GM12878 (cell line): ENCODE data around the gene TNFSF12. TPM values are rescaled to one million over a fixed set of nuclear protein-coding genes. Genes with fewer than 3 reads are reported as not detected.
A peak's percentile ranks its signal among the peaks of the same experiment; 100 is the strongest.

ENCODE experiments used
- ATAC-seq: fragments of 200-7000 bp; cut with Tn5 transposase; 3 replicates; pipeline ENCODE4 v1.9.1; 2020; ENCODE audit warnings: mild to moderate bottlenecking, moderate library complexity
- BruUV-seq: library from RNA; stranded (reverse); fragments of 400-500 nt; replicated peaks from 2 replicates; lab custom pipeline; 2021; lab: Mats Ljungman, UMichigan
- CTCF ChIA-PET: fragments of 300-600 bp; sonication (Branson Sonifier 250); formaldehyde crosslinking; extraction: SDS; loops from one replicate; lab custom pipeline; 2021; ENCODE audit warnings: inconsistent platforms; lab: Yijun Ruan, JAX
- POLR2A ChIA-PET: fragments of 350-600 bp; formaldehyde crosslinking; extraction: SDS; loops from one replicate; lab custom pipeline; 2021; ENCODE audit warnings: inconsistent platforms; lab: Charles Lee
- RAD21 ChIA-PET: fragments of 300-600 bp; sonication (Branson Sonifier 250); formaldehyde crosslinking; loops from one replicate; lab custom pipeline; 2023; ENCODE audit warnings: antibody characterized with exemption; ENCODE audit not compliant: unreplicated experiment; lab: Charles Lee
- SMC1A ChIA-PET: fragments of 300-600 bp; sonication (Branson Sonifier 250); formaldehyde crosslinking; loops from one replicate; lab custom pipeline; 2023; ENCODE audit not compliant: unreplicated experiment, uncharacterized antibody; lab: Charles Lee
- DNase-seq: peaks from one replicate; pipeline ENCODE4 v3.0.0-alpha.2; 2011; ENCODE audit warnings: low read depth, low spot score
- FAIRE-seq: peaks from 3 replicates; lab custom pipeline; 2011; peaks lifted over from hg19 to GRCh38; lab: Jason Lieb, UNC
- H2AFZ ChIP-seq: 2 replicates; pipeline ENCODE4 v1.6.0; 2011; ENCODE audit warnings: low read depth, low read length, control low read depth; ENCODE audit not compliant: control insufficient read depth
- H3K27ac ChIP-seq: 2 replicates; pipeline ENCODE4 v1.5.1; 2011; ENCODE audit warnings: control low read depth; ENCODE audit not compliant: control insufficient read depth, insufficient read depth
- H3K27me3 ChIP-seq, 2 experiments: replicated peaks in 1 of 2; 2 replicates each; pipeline versions ENCODE4 v1.6.0 to v1.6.1; 2011; ENCODE audit warnings: low read length in 1 of 2; ENCODE audit not compliant: control insufficient read depth in 2 of 2, insufficient read depth in 2 of 2
- H3K36me3 ChIP-seq, 2 experiments: 2 replicates each; pipeline ENCODE4 v1.5.1; 2011; ENCODE audit warnings: low read length in 1 of 2; ENCODE audit not compliant: control insufficient read depth in 2 of 2, insufficient read depth in 2 of 2
- H3K4me1 ChIP-seq: 2 replicates; pipeline ENCODE4 v1.6.1; 2011; ENCODE audit warnings: mild to moderate bottlenecking, low read length, moderate library complexity, mixed read lengths; ENCODE audit not compliant: control insufficient read depth, insufficient read depth
- H3K4me2 ChIP-seq: 2 replicates; pipeline ENCODE4 v1.6.0; 2011; ENCODE audit warnings: control low read depth; ENCODE audit not compliant: control insufficient read depth, insufficient read depth
- H3K4me3 ChIP-seq: fragments of 200-600 bp; sonication (generic); 2 replicates; pipeline ENCODE4 v1.5.1; 2016
- H3K79me2 ChIP-seq: 2 replicates; pipeline ENCODE4 v1.6.0; 2011; ENCODE audit warnings: low read length; ENCODE audit not compliant: control insufficient read depth, insufficient read depth
- H3K9ac ChIP-seq: 2 replicates; pipeline ENCODE4 v1.8.0; 2011; ENCODE audit warnings: low read length, control low read depth, mixed read lengths; ENCODE audit not compliant: control insufficient read depth, insufficient read depth
- H3K9me3 ChIP-seq: replicated peaks from 3 replicates; pipeline ENCODE4 v1.5.1; 2011; ENCODE audit warnings: mild to moderate bottlenecking, low read length; ENCODE audit not compliant: control insufficient read depth, insufficient read depth
- H4K20me1 ChIP-seq: 2 replicates; pipeline ENCODE4 v1.6.0; 2011; ENCODE audit not compliant: control insufficient read depth, insufficient read depth
- CREB1 ChIP-seq: IDR thresholded peaks from 2 replicates; pipeline ENCODE4 v1.6.1; 2012; ENCODE audit warnings: low read depth, mild to moderate bottlenecking, inconsistent platforms
- POLR2A ChIP-seq: IDR thresholded peaks from 2 replicates; pipeline ENCODE4 v1.6.1; 2011; ENCODE audit warnings: low read depth, mild to moderate bottlenecking, low read length
- POLR2AphosphoS5 ChIP-seq: IDR thresholded peaks from 2 replicates; pipeline ENCODE4 v1.6.1; 2011; ENCODE audit warnings: mild to moderate bottlenecking, low read length, inconsistent platforms
- ZBTB4 ChIP-seq: fragments of 450-650 bp; formaldehyde crosslinking; IDR thresholded peaks from 2 replicates; pipeline ENCODE4 v1.4.0; 2022; ENCODE audit warnings: mild to moderate bottlenecking, moderate library complexity
- ZNF217 ChIP-seq: fragments of 450-650 bp; IDR thresholded peaks from 2 replicates; pipeline ENCODE4 v1.6.1; 2017; ENCODE audit warnings: antibody characterized with exemption, mild to moderate bottlenecking
- WGBS: methylation state at CpG from one replicate; pipeline ENCODE4 v1.1.6; 2016; ENCODE audit warnings: low lambda C conversion rate; ENCODE audit not compliant: insufficient replicate concordance, insufficient coverage; ENCODE audit errors: missing lambda C conversion rate; 5-methylcytosine and 5-hydroxymethylcytosine counted together
- in situ Hi-C: fragments of 300-500 bp; cut with MboI; formaldehyde crosslinking; loops from 9 replicates; pipeline ENCODE4 v1.14.3; 2018; ENCODE audit warnings: mixed read lengths
- intact Hi-C: fragments of 100-400 bp; cut with micrococcal nuclease; formaldehyde crosslinking; loops from one replicate; pipeline ENCODE4 v1.14.2; 2022; ENCODE audit not compliant: unreplicated experiment
- polyA plus RNA-seq, 11 experiments: library from polyadenylated mRNA; depleted of rRNA in 4 of 11; unstranded in 6 of 11; stranded (reverse) in 5 of 11; fragments of >200 nt; fragmentation: Nextera tagmentation in 4 of 11; fragmentation: Illumina TruSeq in 1 of 11; extraction: Ambion mirVana in 4 of 11; extraction: Trizol in 1 of 11; gene quantifications; 1 replicate in 1 of 11; 2 replicates in 10 of 11; pipeline versions ENCODE4 v1.2.1 to v1.2.3, GENCODE V29; 2011 to 2016; ENCODE audit warnings: inconsistent platforms in 2 of 11, missing spikeins in 2 of 11, low read depth in 1 of 11
- total RNA-seq, 4 experiments: library from RNA; depleted of rRNA in 3 of 4; stranded (reverse); fragments of >200 nt in 3 of 4; fragmentation: Illumina TruSeq in 1 of 4; extraction: Trizol in 1 of 4; gene quantifications; 2 replicates each; pipeline versions ENCODE4 v1.2.1 to v1.2.3, GENCODE V29; 2013 to 2021

Gene TNFSF12
- total and polyA plus RNA-seq, 10 of the 15 experiments (the other 5 are each of a cell fraction or from before 2014, with no cell fraction given) = 0.32 to 7.0 (median 2.6) TPM

- in situ Hi-C loops = no loop called here
- H3K9ac ChIP-seq = no peak overlapping the region
- RAD21 ChIA-PET = interaction anchor here (0.6 kb wide), 1 partner anchor 142 kb away, joined by 3 read pairs; no protein-coding TSS in a partner anchor
Measured at GRCh38 chr17:7509937-7510336, 38.9 kb upstream of the TNFSF12 start.

GRCh38 chr17:7511108-7511507 lies 37.8 kb upstream of the TNFSF12 start:
- BruUV-seq = no TSS peak

More at GRCh38 chr17:7509937-7510336, 38.9 kb upstream of the TNFSF12 start:
- ChIA-PET SMC1A (interaction anchor here (1.1 to 1.2 kb wide), 3 partner anchors 20 to 50 kb away, joined by 3 to 4 read pairs (median 3); no protein-coding TSS in a partner anchor), POLR2A (no interaction called here), CTCF (interaction anchor here (0.8 to 1.8 kb wide), 2 partner anchors 19 to 50 kb away, joined by 3 to 4 read pairs; no protein-coding TSS in a partner anchor)
- no peaks in the 10 kb centered on the region for H3K4me1 ChIP-seq
- no peaks in the 10 kb centered on the region for H3K79me2 ChIP-seq
- 96% methylated on average over 5 of the region's 5 CpGs for WGBS
- TF ChIP-seq POLR2AphosphoS5 = peak; percentile 31; the same call in 1 of the 2 replicates
- TF ChIP-seq ZNF217 = no peak
- no peak overlapping the region for H2AFZ ChIP-seq
- H3K4me2 ChIP-seq = no peak overlapping the region
- ATAC-seq = no peak
- no peak for FAIRE-seq
- no peaks in the 10 kb centered on the region for H3K27me3 ChIP-seq
- no peak overlapping the region for H3K27ac ChIP-seq
- no peak for DNase-seq
- no peaks in the 10 kb centered on the region for H3K9me3 ChIP-seq
- no peaks in the 10 kb centered on the region for H4K20me1 ChIP-seq
- no peak overlapping the region for H3K4me3 ChIP-seq
- BruUV-seq = no TSS peak
- intact Hi-C loops = no loop called here
- H3K36me3 ChIP-seq = peaks cover 29 to 42% of the 10 kb centered on the region in 2 experiments; a peak in 3 of 4 replicates

More at GRCh38 chr17:7511108-7511507, 37.8 kb upstream of the TNFSF12 start:
- no peak for FAIRE-seq
- RAD21 ChIA-PET = interaction anchor here (0.6 to 1.1 kb wide), 2 partner anchors 49 to 297 kb away, joined by 3 read pairs; no protein-coding TSS in a partner anchor
- ATAC-seq = no peak
- CTCF ChIA-PET = interaction anchor here (1.2 kb wide), 1 partner anchor 155 kb away, joined by 3 read pairs; no protein-coding TSS in a partner anchor
- POLR2A ChIA-PET = no interaction called here
- intact Hi-C loops = no loop called here
- Histone ChIP-seq H3K4me3 (no peak overlapping the region), H3K36me3 (peaks cover 26 to 42% of the 10 kb centered on the region in 2 experiments; a peak in 3 of 4 replicates), H3K27me3 (no peaks in the 10 kb centered on the region), H3K9ac (no peak overlapping the region), H3K4me2 (no peak overlapping the region)
- no peak for DNase-seq
- peak; percentile 81 for TF ChIP-seq POLR2AphosphoS5
- no peak for TF ChIP-seq CREB1
- TF ChIP-seq POLR2A = peak; percentile 59
- TF ChIP-seq ZBTB4 (CRISPR knock-in tag) = no peak
- TF ChIP-seq, all 136 proteins: peak for 2
- 88% methylated on average over 10 of the region's 10 CpGs for WGBS
- SMC1A ChIA-PET = no interaction called here
- H3K4me1 ChIP-seq = no peaks in the 10 kb centered on the region
- no peak overlapping the region for H2AFZ ChIP-seq
- no peaks in the 10 kb centered on the region for H4K20me1 ChIP-seq
- H3K79me2 ChIP-seq = no peaks in the 10 kb centered on the region
- no peak overlapping the region for H3K27ac ChIP-seq
- H3K9me3 ChIP-seq = no peaks in the 10 kb centered on the region
- in situ Hi-C loops = no loop called here
